ENCODE results near the gene BTBD9. TPM values are rescaled to one million over a fixed set of nuclear protein-coding genes. Genes with fewer than 3 reads are reported as not detected.

The BTBD9 gene
- polyA plus RNA-seq, 1 donor from 2014 or later = 15.2 TPM

GRCh38 chr6:38396209-38396608 lies 243.5 kb downstream of the BTBD9 start:
- no peak overlapping the region for H3K4me3 Mint-ChIP-seq
- H3K27ac Mint-ChIP-seq = no peak overlapping the region
- peaks cover 0 to 1% (median 0%) of the 10 kb centered on the region in 3 donors for H3K4me1 Mint-ChIP-seq
- H3K27me3 Mint-ChIP-seq = no peaks in the 10 kb centered on the region
- H3K9me3 Mint-ChIP-seq = no peaks in the 10 kb centered on the region
- H3K36me3 Mint-ChIP-seq = peaks cover 11% of the 10 kb centered on the region

- H3K4me1 Mint-ChIP-seq = peaks cover 2 to 4% (median 4%) of the 10 kb centered on the region in 3 donors
- no peaks in the 10 kb centered on the region for H3K9me3 Mint-ChIP-seq
- H3K4me3 Mint-ChIP-seq = no peak overlapping the region
- peaks cover 11% of the 10 kb centered on the region for H3K36me3 Mint-ChIP-seq
- H3K27me3 Mint-ChIP-seq = no peaks in the 10 kb centered on the region
- peak overlapping the region in 1 of 3 donors; percentile 1 for H3K27ac Mint-ChIP-seq
Measured at GRCh38 chr6:38393986-38394385, 245.7 kb downstream of the BTBD9 start.

GRCh38 chr6:38391626-38392579 lies 247.8 kb downstream of the BTBD9 start:
- Mint-ChIP-seq H3K27me3 (no peaks in the 10 kb centered on the region), H3K4me3 (no peak overlapping the region), H3K27ac (no peak overlapping the region), H3K9me3 (no peaks in the 10 kb centered on the region), H3K36me3 (peaks cover 14% of the 10 kb centered on the region), H3K4me1 (peaks cover 2 to 5% (median 4%) of the 10 kb centered on the region in 3 donors)

- H3K36me3 Mint-ChIP-seq = peaks cover 14% of the 10 kb centered on the region
- H3K4me1 Mint-ChIP-seq = peaks cover 2 to 5% (median 4%) of the 10 kb centered on the region in 3 donors
- H3K4me3 Mint-ChIP-seq = no peak overlapping the region
- H3K27ac Mint-ChIP-seq = no peak overlapping the region
- H3K27me3 Mint-ChIP-seq = no peaks in the 10 kb centered on the region
- H3K9me3 Mint-ChIP-seq = no peaks in the 10 kb centered on the region
Measured at GRCh38 chr6:38391206-38391605, 248.5 kb downstream of the BTBD9 start.

- Mint-ChIP-seq H3K36me3 (peaks cover 14% of the 10 kb centered on the region), H3K9me3 (no peaks in the 10 kb centered on the region), H3K4me1 (peaks cover 2 to 5% (median 4%) of the 10 kb centered on the region in 3 donors), H3K4me3 (no peak overlapping the region), H3K27me3 (no peaks in the 10 kb centered on the region), H3K27ac (no peak overlapping the region)
Measured at GRCh38 chr6:38389875-38390274, 249.9 kb downstream of the BTBD9 start.

- Mint-ChIP-seq H3K4me1 (peaks cover 2 to 5% (median 4%) of the 10 kb centered on the region in 3 donors), H3K27me3 (no peaks in the 10 kb centered on the region), H3K9me3 (no peaks in the 10 kb centered on the region), H3K36me3 (peaks cover 9% of the 10 kb centered on the region), H3K4me3 (no peak overlapping the region), H3K27ac (no peak overlapping the region)
Measured at GRCh38 chr6:38387971-38388370, 251.8 kb downstream of the BTBD9 start.

GRCh38 chr6:38387461-38387860 lies 252.3 kb downstream of the BTBD9 start:
- no peak overlapping the region for H3K4me3 Mint-ChIP-seq
- no peak overlapping the region for H3K27ac Mint-ChIP-seq
- H3K4me1 Mint-ChIP-seq = peaks cover 2 to 5% (median 4%) of the 10 kb centered on the region in 3 donors
- no peaks in the 10 kb centered on the region for H3K9me3 Mint-ChIP-seq
- peaks cover 9% of the 10 kb centered on the region for H3K36me3 Mint-ChIP-seq
- no peaks in the 10 kb centered on the region for H3K27me3 Mint-ChIP-seq

- Mint-ChIP-seq H3K27me3 (no peaks in the 10 kb centered on the region), H3K36me3 (no peaks in the 10 kb centered on the region), H3K4me3 (no peak overlapping the region), H3K9me3 (no peaks in the 10 kb centered on the region), H3K27ac (peak overlapping the region in 1 of 3 donors; percentile 7), H3K4me1 (peaks cover 0 to 3% (median 2%) of the 10 kb centered on the region in 3 donors)
Measured at GRCh38 chr6:38378801-38379200, 260.9 kb downstream of the BTBD9 start.

- Mint-ChIP-seq H3K27ac (no peak overlapping the region), H3K9me3 (no peaks in the 10 kb centered on the region), H3K4me1 (peaks cover 0 to 3% (median 2%) of the 10 kb centered on the region in 3 donors), H3K27me3 (no peaks in the 10 kb centered on the region), H3K4me3 (no peak overlapping the region), H3K36me3 (no peaks in the 10 kb centered on the region)
Measured at GRCh38 chr6:38375937-38376336, 263.8 kb downstream of the BTBD9 start.

- no peaks in the 10 kb centered on the region for H3K9me3 Mint-ChIP-seq
- no peaks in the 10 kb centered on the region for H3K27me3 Mint-ChIP-seq
- peaks cover 0 to 2% (median 2%) of the 10 kb centered on the region in 3 donors for H3K4me1 Mint-ChIP-seq
- H3K4me3 Mint-ChIP-seq = no peak overlapping the region
- H3K36me3 Mint-ChIP-seq = peaks cover 2% of the 10 kb centered on the region
- H3K27ac Mint-ChIP-seq = peak overlapping the region in 1 of 3 donors; percentile 59
Measured at GRCh38 chr6:38375341-38375740, 264.4 kb downstream of the BTBD9 start.

GRCh38 chr6:38371881-38372280 lies 267.8 kb downstream of the BTBD9 start:
- H3K27me3 Mint-ChIP-seq = no peaks in the 10 kb centered on the region
- H3K4me1 Mint-ChIP-seq = peaks cover 0 to 4% (median 0%) of the 10 kb centered on the region in 3 donors
- H3K9me3 Mint-ChIP-seq = no peaks in the 10 kb centered on the region
- H3K27ac Mint-ChIP-seq = no peak overlapping the region
- H3K36me3 Mint-ChIP-seq = peaks cover 9% of the 10 kb centered on the region
- H3K4me3 Mint-ChIP-seq = no peak overlapping the region

- Mint-ChIP-seq H3K9me3 (no peaks in the 10 kb centered on the region), H3K27ac (no peak overlapping the region), H3K36me3 (peaks cover 9% of the 10 kb centered on the region), H3K27me3 (no peaks in the 10 kb centered on the region), H3K4me3 (no peak overlapping the region), H3K4me1 (peaks cover 0 to 4% (median 0%) of the 10 kb centered on the region in 3 donors)
Measured at GRCh38 chr6:38370653-38371601, 268.8 kb downstream of the BTBD9 start.

GRCh38 chr6:38367231-38367630 lies 272.5 kb downstream of the BTBD9 start:
- Mint-ChIP-seq H3K27me3 (no peaks in the 10 kb centered on the region), H3K36me3 (peaks cover 11% of the 10 kb centered on the region), H3K4me1 (peaks cover 0 to 4% (median 0%) of the 10 kb centered on the region in 3 donors), H3K27ac (no peak overlapping the region), H3K9me3 (no peaks in the 10 kb centered on the region), H3K4me3 (no peak overlapping the region)

GRCh38 chr6:38366234-38366633 lies 273.5 kb downstream of the BTBD9 start:
- H3K36me3 Mint-ChIP-seq = peaks cover 11% of the 10 kb centered on the region
- H3K27me3 Mint-ChIP-seq = no peaks in the 10 kb centered on the region
- H3K9me3 Mint-ChIP-seq = no peaks in the 10 kb centered on the region
- H3K4me1 Mint-ChIP-seq = peaks cover 0 to 4% (median 0%) of the 10 kb centered on the region in 3 donors
- H3K4me3 Mint-ChIP-seq = no peak overlapping the region
- no peak overlapping the region for H3K27ac Mint-ChIP-seq

GRCh38 chr6:38364775-38365174 lies 275.0 kb downstream of the BTBD9 start:
- Mint-ChIP-seq H3K9me3 (no peaks in the 10 kb centered on the region), H3K27ac (no peak overlapping the region), H3K36me3 (peaks cover 9% of the 10 kb centered on the region), H3K4me1 (peaks cover 0 to 2% (median 0%) of the 10 kb centered on the region in 3 donors), H3K4me3 (no peak overlapping the region), H3K27me3 (no peaks in the 10 kb centered on the region)

Measured in IgD-negative memory B cell (primary cell).